Right lobe of liver (tissue), 4 donors: Measurements from ENCODE around the gene CACNA2D1.

Source experiments
- CTCF ChIP-seq, 4 donors: fragments of 200-600 bp in 3 of 4; fragments of 450-650 bp in 1 of 4; IDR thresholded peaks; one replicate each; pipeline versions ENCODE4 v1.5.1 to v1.8.0; 2016 to 2022; ENCODE audit warnings: antibody characterized with exemption in 4 of 4, mild to moderate bottlenecking in 2 of 4
- POLR2A ChIP-seq: fragments of 450-650 bp; IDR thresholded peaks from one replicate; pipeline ENCODE4 v1.6.1; 2017; ENCODE audit warnings: antibody characterized with exemption, mild to moderate bottlenecking
- donor health status: DM: no; HTN: no; CAD: no.
- donor health status: DM: no; HTN: no; CAD: no.
- donor health status: DM: no; HTN: yes; CAD: no.

GRCh38 chr7:82164410-82164809, 279.2 kb downstream of the CACNA2D1 start:
- TF ChIP-seq CTCF (IDR thresholded peaks at IDR 0.05), result no peak
- TF ChIP-seq POLR2A, result no peak
